ENCODE results near the gene BBS9.
"Not testable (repeated sequence)": the region's sequence is repeated elsewhere in the genome, so short reads cannot be mapped to it uniquely, and the experiment has no call there.

GRCh38 chr7:33484476-33484875 lies 355.1 kb downstream of the BBS9 start:
- TF ChIP-seq, protein P1, sequence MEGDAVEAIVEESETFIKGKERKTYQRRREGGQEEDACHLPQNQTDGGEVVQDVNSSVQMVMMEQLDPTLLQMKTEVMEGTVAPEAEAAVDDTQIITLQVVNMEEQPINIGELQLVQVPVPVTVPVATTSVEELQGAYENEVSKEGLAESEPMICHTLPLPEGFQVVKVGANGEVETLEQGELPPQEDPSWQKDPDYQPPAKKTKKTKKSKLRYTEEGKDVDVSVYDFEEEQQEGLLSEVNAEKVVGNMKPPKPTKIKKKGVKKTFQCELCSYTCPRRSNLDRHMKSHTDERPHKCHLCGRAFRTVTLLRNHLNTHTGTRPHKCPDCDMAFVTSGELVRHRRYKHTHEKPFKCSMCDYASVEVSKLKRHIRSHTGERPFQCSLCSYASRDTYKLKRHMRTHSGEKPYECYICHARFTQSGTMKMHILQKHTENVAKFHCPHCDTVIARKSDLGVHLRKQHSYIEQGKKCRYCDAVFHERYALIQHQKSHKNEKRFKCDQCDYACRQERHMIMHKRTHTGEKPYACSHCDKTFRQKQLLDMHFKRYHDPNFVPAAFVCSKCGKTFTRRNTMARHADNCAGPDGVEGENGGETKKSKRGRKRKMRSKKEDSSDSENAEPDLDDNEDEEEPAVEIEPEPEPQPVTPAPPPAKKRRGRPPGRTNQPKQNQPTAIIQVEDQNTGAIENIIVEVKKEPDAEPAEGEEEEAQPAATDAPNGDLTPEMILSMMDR (IDR thresholded peaks at IDR 0.05) = not testable (repeated sequence)
- not testable (repeated sequence) for TF ChIP-seq POLR2A (IDR thresholded peaks at IDR 0.05)

Measured in testis (tissue), 2 donors.